GM12865 (cell line): ENCODE data around the gene MTMR3.

Experiments
- DNase-seq: peaks from one replicate; pipeline ENCODE4 v3.0.0; 2010; ENCODE audit warnings: low read depth
- H3K4me3 ChIP-seq: 2 replicates; pipeline ENCODE4 v1.5.1; 2011; ENCODE audit warnings: mild to moderate bottlenecking, low read depth, low read length, control low read depth
- CTCF ChIP-seq: IDR thresholded peaks from 2 replicates; pipeline ENCODE4 v1.5.1; 2011; ENCODE audit warnings: low read length, control low read depth, low read depth, inconsistent platforms; ENCODE audit not compliant: insufficient read depth; ENCODE audit errors: missing control alignments

Gene MTMR3

GRCh38 chr22:29903371-29903770, 20.4 kb downstream of the MTMR3 start:
- no peak overlapping the region for H3K4me3 ChIP-seq
- no peak for DNase-seq
- no peak for TF ChIP-seq CTCF

- no peak overlapping the region for H3K4me3 ChIP-seq
- no peak for DNase-seq
- no peak for TF ChIP-seq CTCF
These were observed 21.0 kb downstream of the MTMR3 start for GRCh38 chr22:29904020-29904419.

GRCh38 chr22:29907753-29908515, 25.0 kb downstream of the MTMR3 start:
- peak; percentile 4 for DNase-seq
- TF ChIP-seq CTCF, result no peak
- H3K4me3 ChIP-seq, result no peak overlapping the region

GRCh38 chr22:29912141-29912540, 29.2 kb downstream of the MTMR3 start:
- no peak for DNase-seq
- no peak overlapping the region for H3K4me3 ChIP-seq
- TF ChIP-seq CTCF, result no peak

- no peak for DNase-seq
- no peak overlapping the region for H3K4me3 ChIP-seq
- TF ChIP-seq CTCF, result no peak
These were observed 29.8 kb downstream of the MTMR3 start for GRCh38 chr22:29912605-29913398.

- TF ChIP-seq CTCF, result no peak
- no peak for DNase-seq
- no peak overlapping the region for H3K4me3 ChIP-seq
These were observed 31.2 kb downstream of the MTMR3 start for GRCh38 chr22:29914165-29914564.
